OCI-LY3 (cell line): ENCODE measurements around the gene PDCD7.

Experiments used
- CTCF ChIP-seq: fragments of 200-600, 300-600 bp; sonication (generic); IDR thresholded peaks from 2 replicates; pipeline ENCODE4 v1.5.1; 2014; ENCODE audit warnings: antibody characterized with exemption, low read length, low read depth
- EZH2phosphoT487 ChIP-seq: fragments of 200-600 bp; shearing (Covaris generic); IDR thresholded peaks from 2 replicates; pipeline ENCODE4 v1.6.1; 2018; ENCODE audit warnings: antibody characterized with exemption, mixed run types, low read depth

- TF ChIP-seq EZH2phosphoT487, result no peak
- no peak for TF ChIP-seq CTCF
These were observed 51.2 kb downstream of the PDCD7 start for GRCh38 chr15:65082303-65082953.
